Esophagus muscularis mucosa (tissue), 4 donors: Measurements from ENCODE around the gene PTGDR2.

Source experiments
- CTCF ChIP-seq, 3 experiments: fragments of 200-600 bp in 2 of 3; fragments of 450-650 bp in 1 of 3; sonication (generic) in 2 of 3; IDR thresholded peaks; one replicate each; pipeline ENCODE4 v1.5.1; 2017 to 2019; ENCODE audit warnings: antibody characterized with exemption in 3 of 3, mild to moderate bottlenecking in 2 of 3, moderate library complexity in 1 of 3
- EP300 ChIP-seq: sonication (generic); formaldehyde crosslinking; IDR thresholded peaks from one replicate; pipeline ENCODE4 v1.6.1; 2017; ENCODE audit warnings: antibody characterized with exemption
- POLR2A ChIP-seq: fragments of 450-650 bp; IDR thresholded peaks from one replicate; pipeline ENCODE4 v1.6.1; 2017; ENCODE audit warnings: antibody characterized with exemption, moderate library complexity, mild to moderate bottlenecking, low read depth
- POLR2AphosphoS5 ChIP-seq, 2 donors: sonication (generic); formaldehyde crosslinking; IDR thresholded peaks; one replicate each; pipeline ENCODE4 v1.6.1; 2017; ENCODE audit warnings: antibody characterized with exemption in 2 of 2

GRCh38 chr11:60855726-60856633 is at the start of gene PTGDR2:
- TF ChIP-seq POLR2AphosphoS5 (IDR thresholded peaks at IDR 0.05), result no peak
- no peak for TF ChIP-seq POLR2A
- no peak for TF ChIP-seq CTCF (IDR thresholded peaks at IDR 0.05)
- no peak for TF ChIP-seq EP300
